A673 (cell line): ENCODE data around the gene TWNK.

ENCODE experiments used
- CTCF ChIP-seq: fragments of 300-800, 200-600 bp; sonication (generic); conservative IDR thresholded peaks from 2 replicates; pipeline ENCODE4 v1.5.1; 2017; ENCODE audit warnings: low read depth, mild to moderate bottlenecking, antibody characterized with exemption, low read length, moderate library complexity, mixed read lengths
- EZH2 ChIP-seq: fragments of 200-600 bp; sonication (generic); IDR thresholded peaks from 2 replicates; pipeline ENCODE4 v1.6.1; 2017; ENCODE audit warnings: borderline replicate concordance, low read depth, mild to moderate bottlenecking, mixed read lengths, antibody characterized with exemption, low read length; ENCODE audit not compliant: poor library complexity, severe bottlenecking

DNA sequence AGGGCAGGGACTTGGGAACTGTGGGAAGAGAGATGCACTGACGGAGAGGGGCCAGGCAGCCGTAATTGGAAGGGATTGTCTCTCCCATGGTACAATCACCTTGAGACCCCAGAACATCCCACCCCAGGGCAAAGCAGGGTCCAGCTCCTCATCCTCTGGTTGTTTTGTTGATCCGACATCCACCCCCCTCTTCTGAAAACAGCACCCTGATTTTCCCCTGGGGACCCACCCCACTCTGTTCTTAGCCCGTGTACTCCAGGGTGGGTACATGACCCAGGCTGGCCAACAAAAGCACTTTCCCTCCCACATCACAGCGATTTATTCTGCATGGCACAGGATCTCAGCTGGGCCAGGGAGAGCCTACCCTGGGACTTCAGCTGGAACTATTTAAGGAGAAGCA is 29.5 kb downstream of the TWNK start:
- TF ChIP-seq EZH2 (no peak), CTCF (no peak)
